Esophagus squamous epithelium (tissue), 4 donors: Measurements from ENCODE around the gene ZCCHC9.

Source experiments
- CTCF ChIP-seq, 6 experiments: fragments of 450-650 bp in 4 of 6; fragments of 200-600 bp in 2 of 6; sonication (generic) in 2 of 6; IDR thresholded peaks; one replicate each; pipeline ENCODE4 v1.5.1; 2016 to 2019; ENCODE audit warnings: antibody characterized with exemption in 6 of 6, mild to moderate bottlenecking in 4 of 6, moderate library complexity in 4 of 6
- POLR2A ChIP-seq, 4 donors: fragments of 450-650 bp; IDR thresholded peaks; one replicate each; pipeline ENCODE4 v1.6.1; 2017; ENCODE audit warnings: antibody characterized with exemption in 4 of 4, mild to moderate bottlenecking in 4 of 4, moderate library complexity in 3 of 4

DNA sequence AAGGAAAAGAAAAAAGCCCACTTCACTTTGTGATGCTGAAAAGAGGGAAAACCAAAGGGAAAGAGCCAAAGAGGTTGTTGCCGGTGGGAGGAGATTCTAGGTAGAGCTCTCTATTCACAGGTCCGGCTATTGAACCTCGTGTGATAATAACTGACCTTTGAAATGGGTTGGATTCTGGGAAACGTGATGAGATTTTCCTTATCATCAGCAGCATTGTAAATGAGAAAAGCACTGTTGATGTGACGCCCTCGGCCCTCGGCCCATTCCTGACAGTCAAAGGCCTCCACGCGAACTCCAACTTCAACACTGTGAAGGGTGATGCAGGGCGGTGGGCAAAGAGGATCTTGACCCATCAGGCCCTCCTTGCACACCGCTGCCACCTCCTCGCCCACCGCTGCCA lies 43.3 kb downstream of the ZCCHC9 start:
- TF ChIP-seq CTCF (IDR thresholded peaks at IDR 0.05), result no peak
- TF ChIP-seq POLR2A (IDR thresholded peaks at IDR 0.05), result no peak
